Renal cortical epithelial cell (primary cell): ENCODE data around the gene FLAD1. TPM values are rescaled to one million over a fixed set of nuclear protein-coding genes. Genes with fewer than 3 reads are reported as not detected.

Experiments used
- DNase-seq: peaks from one replicate; pipeline ENCODE4 v3.0.0-alpha.2; 2011; ENCODE audit warnings: low read depth
- total RNA-seq: library from RNA; depleted of rRNA; stranded (reverse); fragments of >200 nt; gene quantifications from 2 replicates; pipeline ENCODE4 v1.2.3, GENCODE V29; 2014

The FLAD1 gene
- total RNA-seq, 1 donor from 2014 or later = 21.6 TPM

GRCh38 chr1:155003227-155003765, 20.2 kb downstream of the FLAD1 start:
- DNase-seq = no peak

GRCh38 chr1:155003766-155004351, 20.7 kb downstream of the FLAD1 start:
- no peak for DNase-seq

GRCh38 chr1:155004352-155005075, 21.4 kb downstream of the FLAD1 start:
- no peak for DNase-seq

- DNase-seq = peak; percentile 59
Observed at GRCh38 chr1:155005076-155006011, 22.2 kb downstream of the FLAD1 start.

GRCh38 chr1:155006601-155007101, 23.5 kb downstream of the FLAD1 start:
- no peak for DNase-seq

- DNase-seq = no peak
Observed at GRCh38 chr1:155007251-155007828, 24.2 kb downstream of the FLAD1 start.

GRCh38 chr1:155008015-155008941, 25.1 kb downstream of the FLAD1 start:
- DNase-seq = no peak

GRCh38 chr1:155009221-155009711, 26.1 kb downstream of the FLAD1 start:
- DNase-seq = no peak

- no peak for DNase-seq
Observed at GRCh38 chr1:155009742-155010141, 26.6 kb downstream of the FLAD1 start.

GRCh38 chr1:155010211-155010918, 27.2 kb downstream of the FLAD1 start:
- DNase-seq = no peak

- DNase-seq = no peak
Observed at GRCh38 chr1:155011004-155011416, 27.9 kb downstream of the FLAD1 start.

- no peak for DNase-seq
Observed at GRCh38 chr1:155011437-155012025, 28.4 kb downstream of the FLAD1 start.

- DNase-seq = peak; percentile 52
Observed at GRCh38 chr1:155012026-155012546, 28.9 kb downstream of the FLAD1 start.

GRCh38 chr1:155012776-155013602, 29.8 kb downstream of the FLAD1 start:
- DNase-seq = no peak

- DNase-seq = no peak
Observed at GRCh38 chr1:155013632-155014031, 30.5 kb downstream of the FLAD1 start.

- no peak for DNase-seq
Observed at GRCh38 chr1:155014709-155015508, 31.8 kb downstream of the FLAD1 start.

- no peak for DNase-seq
Observed at GRCh38 chr1:155015527-155016230, 32.5 kb downstream of the FLAD1 start.
